GM23248 (cell line): ENCODE measurements around the gene TNP2.

Source experiments
- EZH2 ChIP-seq: fragments of 200-600 bp; sonication (generic); IDR thresholded peaks from 2 replicates; pipeline ENCODE4 v1.6.1; 2018; ENCODE audit warnings: antibody characterized with exemption, mild to moderate bottlenecking; ENCODE audit not compliant: insufficient read depth, poor library complexity, severe bottlenecking
- EZH2phosphoT487 ChIP-seq: fragments of 200-600 bp; sonication (generic); IDR thresholded peaks from 2 replicates; pipeline ENCODE4 v1.6.1; 2018; ENCODE audit warnings: antibody characterized with exemption, moderate library complexity, mild to moderate bottlenecking, low read depth; ENCODE audit not compliant: insufficient read depth

- no peak for TF ChIP-seq EZH2
- no peak for TF ChIP-seq EZH2phosphoT487
Observed at GRCh38 chr16:11291091-11291703, 22.1 kb upstream of the TNP2 start.
